WERI-Rb-1 (cell line): ENCODE data around the gene PCDHB14.
"Not testable (repeated sequence)": the region's sequence is repeated elsewhere in the genome, so short reads cannot be mapped to it uniquely, and the experiment has no call there.

Source experiments
- DNase-seq: peaks from one replicate; pipeline ENCODE4 v3.0.0-alpha.2; 2020
- H3K27ac ChIP-seq: fragments of 250-450 bp; sonication (Bioruptor Pico); 2 replicates; pipeline ENCODE4 v1.5.1; 2020; ENCODE audit warnings: mild to moderate bottlenecking, moderate library complexity
- H3K27me3 ChIP-seq: fragments of 250-450 bp; sonication (Bioruptor Pico); 2 replicates; pipeline ENCODE4 v1.5.1; 2021; ENCODE audit warnings: mild to moderate bottlenecking, low read depth, moderate library complexity; ENCODE audit not compliant: insufficient read depth, severe bottlenecking
- H3K36me3 ChIP-seq: fragments of 250-450 bp; sonication (Bioruptor Pico); 2 replicates; pipeline ENCODE4 v1.5.1; 2020; ENCODE audit warnings: mild to moderate bottlenecking, moderate library complexity
- H3K4me3 ChIP-seq: 2 replicates; pipeline ENCODE4 v1.5.1; 2011; ENCODE audit warnings: low read depth, mild to moderate bottlenecking, control low read depth, low read length
- H3K9me3 ChIP-seq: fragments of 250-450 bp; sonication (Bioruptor Pico); 2 replicates; pipeline ENCODE4 v1.5.1; 2021; ENCODE audit warnings: mild to moderate bottlenecking, moderate library complexity; ENCODE audit not compliant: severe bottlenecking
- CTCF ChIP-seq: IDR thresholded peaks from 2 replicates; pipeline ENCODE4 v1.5.1; 2011; ENCODE audit warnings: low read depth, mild to moderate bottlenecking, control low read depth, inconsistent platforms, low read length

Gene PCDHB14

GRCh38 chr5:141182248-141182647, 40.9 kb upstream of the PCDHB14 start, which contains the start of gene PCDHB16:
TSS of gene PCDHB16 (plus strand) at chr5:141182387. CDS start at chr5:141182560, 173 bp downstream.
- peak; percentile 39; the same call in 1 of the 2 replicates for TF ChIP-seq CTCF
- H3K9me3 ChIP-seq = no peaks in the 10 kb centered on the region
- H3K4me3 ChIP-seq = peak within 1 kb of the TSS; percentile 30
- peak within 1 kb of the TSS; percentile 42; the same call in 1 of the 2 replicates for H3K27ac ChIP-seq
- no peaks in the 10 kb centered on the region for H3K36me3 ChIP-seq
- no peaks in the 10 kb centered on the region for H3K27me3 ChIP-seq
- DNase-seq = peak; percentile 68

GRCh38 chr5:141184117-141184855, 38.9 kb upstream of the PCDHB14 start:
- H3K36me3 ChIP-seq, H3K27me3 ChIP-seq, H3K27ac ChIP-seq, H3K9me3 ChIP-seq, H3K4me3 ChIP-seq, DNase-seq: not testable (repeated sequence)

- DNase-seq = peak; percentile 69
- Histone ChIP-seq H3K27me3 (no peaks in the 10 kb centered on the region), H3K27ac (peak within 1 kb of the TSS; percentile 56)
These were observed 36.1 kb upstream of the PCDHB14 start, which contains the start of gene PCDHB9 for GRCh38 chr5:141186897-141187512. TSS of gene PCDHB9 (plus strand) at chr5:141187161. CDS start at chr5:141187319, 158 bp downstream.

GRCh38 chr5:141188682-141189081, 34.5 kb upstream of the PCDHB14 start:
- not testable (repeated sequence) for DNase-seq, H3K4me3 ChIP-seq

More at GRCh38 chr5:141186897-141187512, 36.1 kb upstream of the PCDHB14 start, which contains the start of gene PCDHB9:
- no peaks in the 10 kb centered on the region for H3K36me3 ChIP-seq
- peak within 1 kb of the TSS; percentile 51 for H3K4me3 ChIP-seq
- H3K9me3 ChIP-seq = no peaks in the 10 kb centered on the region
- peak; percentile 69 for TF ChIP-seq CTCF

GRCh38 chr5:141189131-141189530, 34.0 kb upstream of the PCDHB14 start:
- not testable (repeated sequence) for DNase-seq, H3K36me3 ChIP-seq, H3K27ac ChIP-seq, H3K4me3 ChIP-seq, H3K9me3 ChIP-seq, H3K27me3 ChIP-seq

More at GRCh38 chr5:141188682-141189081, 34.5 kb upstream of the PCDHB14 start:
- not testable (repeated sequence) for H3K27me3 ChIP-seq, H3K9me3 ChIP-seq, H3K36me3 ChIP-seq, H3K27ac ChIP-seq

GRCh38 chr5:141192110-141192725, 30.9 kb upstream of the PCDHB14 start, which contains the start of gene PCDHB10:
TSS of gene PCDHB10 (plus strand) at chr5:141192353. CDS start at chr5:141192553, 200 bp downstream.
- no peaks in the 10 kb centered on the region for H3K36me3 ChIP-seq
- DNase-seq = peak; percentile 76
- no peak within 1 kb of the TSS for H3K27ac ChIP-seq
- no peaks in the 10 kb centered on the region for H3K27me3 ChIP-seq
- peak within 1 kb of the TSS; percentile 30 for H3K4me3 ChIP-seq
- peaks cover 8% of the 10 kb centered on the region for H3K9me3 ChIP-seq
- peak; percentile 71 for TF ChIP-seq CTCF

GRCh38 chr5:141194332-141194731, 28.8 kb upstream of the PCDHB14 start:
- H3K36me3 ChIP-seq, H3K4me3 ChIP-seq, H3K27ac ChIP-seq, H3K27me3 ChIP-seq, DNase-seq: not testable (repeated sequence)
- H3K9me3 ChIP-seq = peaks cover 10% of the 10 kb centered on the region
